Myocyte (in vitro differentiated cells): ENCODE results near the gene MANF. TPM values are rescaled to one million over a fixed set of nuclear protein-coding genes. Genes with fewer than 3 reads are reported as not detected.

Experiments
- DNase-seq: peaks from one replicate; pipeline ENCODE4 v3.0.0-alpha.2; 2012; ENCODE audit warnings: low read depth
- total RNA-seq: library from RNA; depleted of rRNA; stranded (reverse); fragments of >200 nt; gene quantifications from 2 replicates; pipeline ENCODE4 v1.2.3, GENCODE V29; 2014

The MANF gene
- total RNA-seq, 1 donor from 2014 or later, result 129 TPM

- no peak for DNase-seq
Observed at GRCh38 chr3:51434110-51434509, 49.0 kb downstream of the MANF start.

GRCh38 chr3:51434746-51435327 lies 49.7 kb downstream of the MANF start:
- DNase-seq, result peak; percentile 34

- no peak for DNase-seq
Observed at GRCh38 chr3:51436998-51437639, 52.0 kb downstream of the MANF start.

Other genes starting within 250 kb of the MANF start
- gene RBM15B, start 6.0 kb downstream of the MANF start, total RNA-seq, result 25.8 and 26.1 TPM in 2 replicates
- gene DCAF1, start 114.7 kb downstream of the MANF start, total RNA-seq, result 18.1 and 21.3 TPM in 2 replicates
- 11.9 and 14.8 TPM in 2 replicates for gene RAD54L2, start 153.4 kb downstream of the MANF start, total RNA-seq